ENCODE results near the gene FUZ.

DNA sequence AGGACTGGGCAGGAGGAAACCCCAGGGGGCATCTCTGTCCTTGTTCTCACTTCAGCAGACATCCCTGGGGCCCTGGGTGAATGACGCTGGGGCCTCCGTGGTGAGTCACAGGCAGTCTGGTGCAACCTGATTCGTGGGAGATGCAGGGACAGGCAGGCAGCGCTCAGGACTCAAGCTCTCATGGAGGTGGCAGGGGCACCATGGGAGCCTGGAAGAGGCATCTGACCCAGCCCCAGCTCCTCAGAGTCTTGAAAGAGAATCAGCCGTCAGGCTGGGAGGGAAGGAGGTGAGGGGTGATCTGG is 23.9 kb upstream of the FUZ start:
- TF ChIP-seq EP300 (IDR thresholded peaks at IDR 0.05) (no peak), POLR2A (IDR thresholded peaks at IDR 0.05) (no peak)
- TF ChIP-seq, protein P1, sequence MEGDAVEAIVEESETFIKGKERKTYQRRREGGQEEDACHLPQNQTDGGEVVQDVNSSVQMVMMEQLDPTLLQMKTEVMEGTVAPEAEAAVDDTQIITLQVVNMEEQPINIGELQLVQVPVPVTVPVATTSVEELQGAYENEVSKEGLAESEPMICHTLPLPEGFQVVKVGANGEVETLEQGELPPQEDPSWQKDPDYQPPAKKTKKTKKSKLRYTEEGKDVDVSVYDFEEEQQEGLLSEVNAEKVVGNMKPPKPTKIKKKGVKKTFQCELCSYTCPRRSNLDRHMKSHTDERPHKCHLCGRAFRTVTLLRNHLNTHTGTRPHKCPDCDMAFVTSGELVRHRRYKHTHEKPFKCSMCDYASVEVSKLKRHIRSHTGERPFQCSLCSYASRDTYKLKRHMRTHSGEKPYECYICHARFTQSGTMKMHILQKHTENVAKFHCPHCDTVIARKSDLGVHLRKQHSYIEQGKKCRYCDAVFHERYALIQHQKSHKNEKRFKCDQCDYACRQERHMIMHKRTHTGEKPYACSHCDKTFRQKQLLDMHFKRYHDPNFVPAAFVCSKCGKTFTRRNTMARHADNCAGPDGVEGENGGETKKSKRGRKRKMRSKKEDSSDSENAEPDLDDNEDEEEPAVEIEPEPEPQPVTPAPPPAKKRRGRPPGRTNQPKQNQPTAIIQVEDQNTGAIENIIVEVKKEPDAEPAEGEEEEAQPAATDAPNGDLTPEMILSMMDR (IDR thresholded peaks at IDR 0.05): no peak
